Thoracic aorta (tissue), 2 donors: ENCODE data around the gene FANCD2OS. TPM values are rescaled to one million over a fixed set of nuclear protein-coding genes. Genes with fewer than 3 reads are reported as not detected.
"Not testable (repeated sequence)": the region's sequence is repeated elsewhere in the genome, so short reads cannot be mapped to it uniquely, and the experiment has no call there.

Experiments used
- ATAC-seq: fragments of 150-250 bp; one replicate; pipeline ENCODE4 v1.8.0; 2017; ENCODE audit warnings: low read depth; ENCODE audit not compliant: insufficient number of reproducible peaks, low FRiP score
- DNase-seq: peaks from one replicate; pipeline ENCODE4 v3.0.0-alpha.2; 2020; ENCODE audit warnings: low spot score
- H3K27ac ChIP-seq, 2 donors: fragments of 200-600 bp; sonication (generic); 1 replicate in 1 of 2; 2 replicates in 1 of 2; pipeline ENCODE4 v1.5.1; 2016; ENCODE audit warnings: mild to moderate bottlenecking in 2 of 2, moderate library complexity in 2 of 2
- H3K27me3 ChIP-seq: fragments of 200-600 bp; sonication (generic); replicated peaks from 2 replicates; pipeline ENCODE4 v1.6.0; 2016; ENCODE audit warnings: mild to moderate bottlenecking; ENCODE audit not compliant: insufficient read depth
- H3K36me3 ChIP-seq: fragments of 200-600 bp; sonication (generic); one replicate; pipeline ENCODE4 v1.5.1; 2016
- H3K4me1 ChIP-seq, 2 donors: fragments of 200-600 bp; sonication (generic); 1 replicate in 1 of 2; 2 replicates in 1 of 2; pipeline versions ENCODE4 v1.5.1 to v1.6.0; 2016; ENCODE audit warnings: low read depth in 2 of 2, mild to moderate bottlenecking in 1 of 2; ENCODE audit not compliant: control insufficient read depth in 1 of 2
- H3K4me3 ChIP-seq: fragments of 200-600 bp; sonication (generic); 2 replicates; pipeline ENCODE4 v1.5.1; 2016; ENCODE audit warnings: mild to moderate bottlenecking
- H3K9me3 ChIP-seq: fragments of 200-600 bp; sonication (generic); 2 replicates; pipeline ENCODE4 v1.5.1; 2016
- CTCF ChIP-seq: fragments of 200-600 bp; sonication (generic); IDR thresholded peaks from one replicate; pipeline ENCODE4 v1.5.1; 2019; ENCODE audit warnings: antibody characterized with exemption
- total RNA-seq, 2 donors: library from RNA; depleted of rRNA; stranded (reverse); fragments of >200 nt; gene quantifications; one replicate each; pipeline versions ENCODE4 v1.1.0 to v1.2.3, GENCODE V29; 2016

Gene FANCD2OS
- total RNA-seq, 2 donors from 2014 or later: not detected

- Histone ChIP-seq H3K27me3 (no peaks in the 10 kb centered on the region), H3K27ac (no peak overlapping the region), H3K36me3 (no peaks in the 10 kb centered on the region), H3K9me3 (no peaks in the 10 kb centered on the region), H3K4me1 (no peaks in the 10 kb centered on the region), H3K4me3 (no peak overlapping the region)
- no peak for DNase-seq
- no peak for TF ChIP-seq CTCF
- ATAC-seq: no peak
Measured at GRCh38 chr3:10081871-10082270, 26.2 kb downstream of the FANCD2OS start.

GRCh38 chr3:10074666-10075065 lies 33.4 kb downstream of the FANCD2OS start:
- no peak overlapping the region for H3K4me3 ChIP-seq
- no peak for TF ChIP-seq CTCF
- H3K9me3 ChIP-seq: no peaks in the 10 kb centered on the region
- H3K27me3 ChIP-seq: no peaks in the 10 kb centered on the region
- no peaks in the 10 kb centered on the region for H3K4me1 ChIP-seq
- ATAC-seq: no peak
- H3K36me3 ChIP-seq: no peaks in the 10 kb centered on the region
- H3K27ac ChIP-seq: no peak overlapping the region
- DNase-seq: no peak

- not testable (repeated sequence) for DNase-seq, H3K4me1 ChIP-seq, H3K27ac ChIP-seq, H3K9me3 ChIP-seq, H3K27me3 ChIP-seq, ATAC-seq, H3K4me3 ChIP-seq, H3K36me3 ChIP-seq
Measured at GRCh38 chr3:10070077-10070476, 38.0 kb downstream of the FANCD2OS start.

GRCh38 chr3:10055097-10055496 lies 53.0 kb downstream of the FANCD2OS start:
- no peak overlapping the region for H3K27ac ChIP-seq
- no peak for DNase-seq
- no peak for TF ChIP-seq CTCF
- H3K4me3 ChIP-seq: no peak overlapping the region
- H3K27me3 ChIP-seq: no peaks in the 10 kb centered on the region
- no peaks in the 10 kb centered on the region for H3K36me3 ChIP-seq
- no peaks in the 10 kb centered on the region for H3K4me1 ChIP-seq
- no peak for ATAC-seq
- H3K9me3 ChIP-seq: no peaks in the 10 kb centered on the region

Other genes starting within 250 kb of the FANCD2OS start
- gene CIDEC, start 228.0 kb downstream of the FANCD2OS start, total RNA-seq: 1 to 10 TPM; 2.0 to 2.6 TPM
- gene JAGN1, start 217.6 kb downstream of the FANCD2OS start, total RNA-seq: 10 to 100 TPM; 21.5 to 38.6 TPM
- gene IL17RE, start 205.4 kb downstream of the FANCD2OS start, total RNA-seq: 10 to 100 TPM in 1 of 2 donors, 1 to 10 TPM in 1; 5.7 to 11.9 TPM
- gene IL17RC, start 191.2 kb downstream of the FANCD2OS start, total RNA-seq: 10 to 100 TPM; 52.2 to 59.4 TPM
- gene CRELD1, start 174.4 kb downstream of the FANCD2OS start, total RNA-seq: 10 to 100 TPM; 37.2 to 37.4 TPM
- gene PRRT3, start 155.8 kb downstream of the FANCD2OS start, total RNA-seq: 1 to 10 TPM; 3.3 to 5.8 TPM
- gene EMC3, start 121.4 kb downstream of the FANCD2OS start, total RNA-seq: 10 to 100 TPM; 37.0 to 50.2 TPM
- gene FANCD2, start 81.8 kb downstream of the FANCD2OS start, total RNA-seq: 1 to 10 TPM; 1.3 to 9.9 TPM
- 100 to 1,000 TPM in 1 of 2 donors, 10 to 100 TPM in 1; 55.0 to 126 TPM for gene BRK1, start 7.4 kb upstream of the FANCD2OS start, total RNA-seq
- 10 to 100 TPM; 25.9 to 43.7 TPM for gene VHL, start 33.5 kb upstream of the FANCD2OS start, total RNA-seq
- gene IRAK2, start 56.7 kb upstream of the FANCD2OS start, total RNA-seq: 10 to 100 TPM in 1 of 2 donors, 1 to 10 TPM in 1; 5.7 to 13.8 TPM
- 10 to 100 TPM; 29.5 to 38.7 TPM for gene TATDN2, start 140.2 kb upstream of the FANCD2OS start, total RNA-seq
- 1 to 10 TPM in 1 of 2 donors, under 1 TPM in 1; 0.54 to 3.0 TPM for gene GHRL, start 184.7 kb upstream of the FANCD2OS start, total RNA-seq
- 100 to 1,000 TPM; 107 to 123 TPM for gene SEC13, start 212.9 kb upstream of the FANCD2OS start, total RNA-seq